Neural progenitor cell (in vitro differentiated cells): ENCODE results near the gene TMCC1.
A peak's percentile ranks its signal among the peaks of the same experiment; 100 is the strongest.

Source experiments
- CTCF ChIP-seq: fragments of 200-600 bp; sonication (generic); IDR thresholded peaks from 2 replicates; pipeline ENCODE4 v1.5.1; 2017; ENCODE audit warnings: antibody characterized with exemption, mild to moderate bottlenecking
- EZH2 ChIP-seq: fragments of 200-600 bp; sonication (generic); IDR thresholded peaks from 2 replicates; pipeline ENCODE4 v1.6.1; 2017; ENCODE audit warnings: antibody characterized with exemption, mild to moderate bottlenecking, moderate library complexity
- EZH2phosphoT487 ChIP-seq: fragments of 200-600 bp; sonication (generic); IDR thresholded peaks from 2 replicates; pipeline ENCODE4 v1.6.1; 2017; ENCODE audit warnings: antibody characterized with exemption

GRCh38 chr3:129829640-129830039 is 63.9 kb downstream of the TMCC1 start:
- peak; percentile 77 for TF ChIP-seq CTCF
- TF ChIP-seq EZH2, result no peak
- no peak for TF ChIP-seq EZH2phosphoT487
